ENCODE measurements around the gene MRPS7.
A peak's percentile ranks its signal among the peaks of the same experiment; 100 is the strongest.

MRPS7 gene

GRCh38 chr17:75244133-75244866 is 17.4 kb upstream of the MRPS7 start:
- Histone ChIP-seq H3K4me3 (IDR thresholded peaks at IDR 0.05; ENCODE audit: insufficient read depth, low read depth, low read length) (no peak overlapping the region), H3K36me3 (ENCODE audit: insufficient read depth) (no peaks in the 10 kb centered on the region; the same call in 1 of the 2 replicates), H3K9ac (no peak overlapping the region)

GRCh38 chr17:75245011-75245410 is 16.7 kb upstream of the MRPS7 start:
- Histone ChIP-seq H3K36me3 (ENCODE audit: insufficient read depth) (no peaks in the 10 kb centered on the region; the same call in 1 of the 2 replicates), H3K9ac (no peak overlapping the region)

More at GRCh38 chr17:75244133-75244866, 17.4 kb upstream of the MRPS7 start:
- H2AFZ ChIP-seq (ENCODE audit: low read depth) = no peak overlapping the region
- H3K79me2 ChIP-seq (ENCODE audit: insufficient read depth, low read depth) = peaks cover 19% of the 10 kb centered on the region; the same call in 1 of the 2 replicates
- peaks cover 5% of the 10 kb centered on the region for H3K4me1 ChIP-seq (ENCODE audit: low read depth, poor library complexity, severe bottlenecking)
- no peak overlapping the region for H3K4me2 ChIP-seq
- H4K20me1 ChIP-seq (ENCODE audit: insufficient read depth) = no peaks in the 10 kb centered on the region
- H3K27ac ChIP-seq = no peak overlapping the region
- TF ChIP-seq, protein P1, sequence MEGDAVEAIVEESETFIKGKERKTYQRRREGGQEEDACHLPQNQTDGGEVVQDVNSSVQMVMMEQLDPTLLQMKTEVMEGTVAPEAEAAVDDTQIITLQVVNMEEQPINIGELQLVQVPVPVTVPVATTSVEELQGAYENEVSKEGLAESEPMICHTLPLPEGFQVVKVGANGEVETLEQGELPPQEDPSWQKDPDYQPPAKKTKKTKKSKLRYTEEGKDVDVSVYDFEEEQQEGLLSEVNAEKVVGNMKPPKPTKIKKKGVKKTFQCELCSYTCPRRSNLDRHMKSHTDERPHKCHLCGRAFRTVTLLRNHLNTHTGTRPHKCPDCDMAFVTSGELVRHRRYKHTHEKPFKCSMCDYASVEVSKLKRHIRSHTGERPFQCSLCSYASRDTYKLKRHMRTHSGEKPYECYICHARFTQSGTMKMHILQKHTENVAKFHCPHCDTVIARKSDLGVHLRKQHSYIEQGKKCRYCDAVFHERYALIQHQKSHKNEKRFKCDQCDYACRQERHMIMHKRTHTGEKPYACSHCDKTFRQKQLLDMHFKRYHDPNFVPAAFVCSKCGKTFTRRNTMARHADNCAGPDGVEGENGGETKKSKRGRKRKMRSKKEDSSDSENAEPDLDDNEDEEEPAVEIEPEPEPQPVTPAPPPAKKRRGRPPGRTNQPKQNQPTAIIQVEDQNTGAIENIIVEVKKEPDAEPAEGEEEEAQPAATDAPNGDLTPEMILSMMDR (conservative IDR thresholded peaks at IDR 0.05; ENCODE audit: low read depth, low read length) = no peak
- H3K27me3 ChIP-seq (ENCODE audit: insufficient read depth, low read depth) = no peaks in the 10 kb centered on the region

GRCh38 chr17:75246404-75246803 is 15.3 kb upstream of the MRPS7 start:
- H3K4me3 ChIP-seq (IDR thresholded peaks at IDR 0.05; ENCODE audit: insufficient read depth, low read depth, low read length) = no peak overlapping the region
- H3K27me3 ChIP-seq (ENCODE audit: insufficient read depth, low read depth) = no peaks in the 10 kb centered on the region
- H3K27ac ChIP-seq = no peak overlapping the region
- no peaks in the 10 kb centered on the region; the same call in 1 of the 2 replicates for H3K36me3 ChIP-seq (ENCODE audit: insufficient read depth)
- peaks cover 35% of the 10 kb centered on the region; the same call in 1 of the 2 replicates for H3K79me2 ChIP-seq (ENCODE audit: insufficient read depth, low read depth)
- no peaks in the 10 kb centered on the region for H4K20me1 ChIP-seq (ENCODE audit: insufficient read depth)
- H3K4me1 ChIP-seq (ENCODE audit: low read depth, poor library complexity, severe bottlenecking) = peaks cover 26% of the 10 kb centered on the region
- no peak overlapping the region for H2AFZ ChIP-seq (ENCODE audit: low read depth)
- TF ChIP-seq, protein P1 (conservative IDR thresholded peaks at IDR 0.05; ENCODE audit: low read depth, low read length) = no peak
- no peak overlapping the region for H3K4me2 ChIP-seq
- H3K9ac ChIP-seq = no peak overlapping the region

More at GRCh38 chr17:75245011-75245410, 16.7 kb upstream of the MRPS7 start:
- TF ChIP-seq, protein P1 (conservative IDR thresholded peaks at IDR 0.05; ENCODE audit: low read depth, low read length) = no peak
- no peak overlapping the region for H3K4me3 ChIP-seq (IDR thresholded peaks at IDR 0.05; ENCODE audit: insufficient read depth, low read depth, low read length)
- peaks cover 12% of the 10 kb centered on the region for H3K4me1 ChIP-seq (ENCODE audit: low read depth, poor library complexity, severe bottlenecking)
- no peak overlapping the region for H3K27ac ChIP-seq
- H4K20me1 ChIP-seq (ENCODE audit: insufficient read depth) = no peaks in the 10 kb centered on the region
- no peak overlapping the region for H3K4me2 ChIP-seq
- no peak overlapping the region for H2AFZ ChIP-seq (ENCODE audit: low read depth)
- peaks cover 26% of the 10 kb centered on the region; the same call in 1 of the 2 replicates for H3K79me2 ChIP-seq (ENCODE audit: insufficient read depth, low read depth)
- no peaks in the 10 kb centered on the region for H3K27me3 ChIP-seq (ENCODE audit: insufficient read depth, low read depth)

DNA sequence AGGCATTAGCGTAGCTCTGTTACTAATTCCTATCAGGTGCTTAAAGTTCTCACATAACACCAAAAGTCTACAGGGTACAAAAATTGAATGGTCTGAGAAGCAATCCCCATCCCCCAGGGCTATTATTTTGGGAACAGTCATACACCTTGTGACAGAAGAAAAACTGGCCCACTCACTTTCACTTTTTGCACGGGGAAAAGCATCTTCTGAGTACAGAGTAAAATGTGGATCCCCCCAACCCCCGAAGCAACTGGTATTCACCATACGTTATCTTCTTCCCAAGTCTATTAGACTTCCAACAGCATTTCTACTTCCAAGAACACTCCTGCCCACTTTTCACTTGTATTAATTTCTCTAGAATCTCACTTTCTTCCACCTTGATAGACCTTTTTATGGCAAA is 12.1 kb upstream of the MRPS7 start:
- no peak overlapping the region for H3K9ac ChIP-seq
- no peak overlapping the region for H2AFZ ChIP-seq (ENCODE audit: low read depth)
- H3K36me3 ChIP-seq (ENCODE audit: insufficient read depth) = no peaks in the 10 kb centered on the region; the same call in 1 of the 2 replicates
- TF ChIP-seq, protein P1 (conservative IDR thresholded peaks at IDR 0.05; ENCODE audit: low read depth, low read length) = no peak
- H3K27ac ChIP-seq = peak overlapping the region; percentile 55
- H3K27me3 ChIP-seq (ENCODE audit: insufficient read depth, low read depth) = no peaks in the 10 kb centered on the region
- H3K79me2 ChIP-seq (ENCODE audit: insufficient read depth, low read depth) = peaks cover 49% of the 10 kb centered on the region; the same call in 1 of the 2 replicates
- peaks cover 37% of the 10 kb centered on the region for H3K4me1 ChIP-seq (ENCODE audit: low read depth, poor library complexity, severe bottlenecking)
- peak overlapping the region; percentile 63 for H3K4me2 ChIP-seq
- no peak overlapping the region for H3K4me3 ChIP-seq (IDR thresholded peaks at IDR 0.05; ENCODE audit: insufficient read depth, low read depth, low read length)
- H4K20me1 ChIP-seq (ENCODE audit: insufficient read depth) = no peaks in the 10 kb centered on the region
